Measurements from ENCODE around the gene CAPN9. TPM values are rescaled to one million over a fixed set of nuclear protein-coding genes. Genes with fewer than 3 reads are reported as not detected.

Gene CAPN9
- total and polyA plus RNA-seq, 2 donors, result 0.19 to 0.46 TPM

- Histone ChIP-seq H3K27ac (ENCODE audit: low read depth in 1 of 2, low read length in 1 of 2) (no peak overlapping the region), H3K4me3 (ENCODE audit: low read length in 2 of 2) (no peak overlapping the region), H3K4me1 (ENCODE audit: control insufficient read depth in 2 of 2, insufficient read depth in 2 of 2, low read length in 2 of 2) (no peaks in the 10 kb centered on the region), H3K27me3 (ENCODE audit: control insufficient read depth in 2 of 2, insufficient read depth in 1 of 2, low read length in 1 of 2) (no peaks in the 10 kb centered on the region), H3K9me3 (ENCODE audit: control insufficient read depth in 2 of 2, insufficient read depth in 1 of 2, low read length in 1 of 2) (no peaks in the 10 kb centered on the region), H3K36me3 (ENCODE audit: control insufficient read depth in 2 of 2, insufficient read depth in 2 of 2, low read length in 1 of 2) (no peaks in the 10 kb centered on the region)
- 86% methylated on average over 1 of the region's 1 CpG for WGBS
- DNase-seq (ENCODE audit: low read depth in 6 of 9, low spot score in 9 of 9), result peak in 1 of 9 donors; percentile 2
Measured at GRCh38 chr1:230831771-230832170, 84.6 kb downstream of the CAPN9 start.

GRCh38 chr1:230832476-230832875 lies 85.3 kb downstream of the CAPN9 start:
- Histone ChIP-seq H3K4me1 (ENCODE audit: control insufficient read depth in 2 of 2, insufficient read depth in 2 of 2, low read length in 2 of 2) (no peaks in the 10 kb centered on the region), H3K36me3 (ENCODE audit: control insufficient read depth in 2 of 2, insufficient read depth in 2 of 2, low read length in 1 of 2) (no peaks in the 10 kb centered on the region), H3K27me3 (ENCODE audit: control insufficient read depth in 2 of 2, insufficient read depth in 1 of 2, low read length in 1 of 2) (no peaks in the 10 kb centered on the region), H3K27ac (ENCODE audit: low read depth in 1 of 2, low read length in 1 of 2) (no peak overlapping the region), H3K9me3 (ENCODE audit: control insufficient read depth in 2 of 2, insufficient read depth in 1 of 2, low read length in 1 of 2) (no peaks in the 10 kb centered on the region), H3K4me3 (ENCODE audit: low read length in 2 of 2) (no peak overlapping the region)
- no peak for DNase-seq (ENCODE audit: low read depth in 6 of 9, low spot score in 9 of 9)
- 92% methylated on average over 1 of the region's 1 CpG for WGBS

DNA sequence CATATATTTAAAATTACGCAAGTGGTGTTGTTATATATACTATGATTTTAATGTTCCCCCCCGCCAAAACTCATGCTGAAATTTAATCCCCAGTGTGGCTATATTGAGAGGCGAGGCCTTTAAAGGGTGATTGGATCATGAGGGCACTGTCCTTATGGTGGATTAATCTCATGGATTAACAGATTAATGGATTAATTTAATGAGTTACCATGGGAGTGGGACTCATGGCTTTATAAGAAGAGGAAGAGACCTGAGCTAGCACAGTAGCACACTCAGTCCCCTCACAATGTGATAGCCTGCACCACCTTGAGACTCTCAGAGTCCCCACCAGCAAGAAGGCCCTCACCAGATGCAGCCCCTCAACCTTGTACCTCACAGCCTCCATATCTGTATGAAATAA lies 86.3 kb downstream of the CAPN9 start:
- H3K9me3 ChIP-seq (ENCODE audit: control insufficient read depth in 2 of 2, insufficient read depth in 1 of 2, low read length in 1 of 2), result no peaks in the 10 kb centered on the region
- no peak overlapping the region for H3K4me3 ChIP-seq (ENCODE audit: low read length in 2 of 2)
- no peaks in the 10 kb centered on the region for H3K27me3 ChIP-seq (ENCODE audit: control insufficient read depth in 2 of 2, insufficient read depth in 1 of 2, low read length in 1 of 2)
- no peaks in the 10 kb centered on the region for H3K36me3 ChIP-seq (ENCODE audit: control insufficient read depth in 2 of 2, insufficient read depth in 2 of 2, low read length in 1 of 2)
- no peaks in the 10 kb centered on the region for H3K4me1 ChIP-seq (ENCODE audit: control insufficient read depth in 2 of 2, insufficient read depth in 2 of 2, low read length in 2 of 2)
- no peak for DNase-seq (ENCODE audit: low read depth in 6 of 9, low spot score in 9 of 9)
- H3K27ac ChIP-seq (ENCODE audit: low read depth in 1 of 2, low read length in 1 of 2), result no peak overlapping the region
- WGBS, result 98% methylated on average over 3 of the region's 3 CpGs

GRCh38 chr1:230834292-230834691 lies 87.1 kb downstream of the CAPN9 start:
- no peak for DNase-seq (ENCODE audit: low read depth in 6 of 9, low spot score in 9 of 9)

GRCh38 chr1:230836347-230836746 lies 89.2 kb downstream of the CAPN9 start:
- Histone ChIP-seq H3K36me3 (ENCODE audit: control insufficient read depth in 2 of 2, insufficient read depth in 2 of 2, low read length in 1 of 2) (no peaks in the 10 kb centered on the region), H3K27me3 (ENCODE audit: control insufficient read depth in 2 of 2, insufficient read depth in 1 of 2, low read length in 1 of 2) (no peaks in the 10 kb centered on the region), H3K27ac (ENCODE audit: low read depth in 1 of 2, low read length in 1 of 2) (no peak overlapping the region), H3K4me3 (ENCODE audit: low read length in 2 of 2) (no peak overlapping the region), H3K4me1 (ENCODE audit: control insufficient read depth in 2 of 2, insufficient read depth in 2 of 2, low read length in 2 of 2) (no peaks in the 10 kb centered on the region), H3K9me3 (ENCODE audit: control insufficient read depth in 2 of 2, insufficient read depth in 1 of 2, low read length in 1 of 2) (no peaks in the 10 kb centered on the region)
- no peak for DNase-seq (ENCODE audit: low read depth in 6 of 9, low spot score in 9 of 9)
- 97% methylated on average over 5 of the region's 5 CpGs for WGBS

More at GRCh38 chr1:230834292-230834691, 87.1 kb downstream of the CAPN9 start:
- 80% methylated on average over 3 of the region's 3 CpGs for WGBS
- no peak overlapping the region for H3K27ac ChIP-seq (ENCODE audit: low read depth in 1 of 2, low read length in 1 of 2)
- no peaks in the 10 kb centered on the region for H3K27me3 ChIP-seq (ENCODE audit: control insufficient read depth in 2 of 2, insufficient read depth in 1 of 2, low read length in 1 of 2)
- no peaks in the 10 kb centered on the region for H3K9me3 ChIP-seq (ENCODE audit: control insufficient read depth in 2 of 2, insufficient read depth in 1 of 2, low read length in 1 of 2)
- H3K36me3 ChIP-seq (ENCODE audit: control insufficient read depth in 2 of 2, insufficient read depth in 2 of 2, low read length in 1 of 2), result no peaks in the 10 kb centered on the region
- H3K4me3 ChIP-seq (ENCODE audit: low read length in 2 of 2), result no peak overlapping the region
- no peaks in the 10 kb centered on the region for H3K4me1 ChIP-seq (ENCODE audit: control insufficient read depth in 2 of 2, insufficient read depth in 2 of 2, low read length in 2 of 2)

DNA sequence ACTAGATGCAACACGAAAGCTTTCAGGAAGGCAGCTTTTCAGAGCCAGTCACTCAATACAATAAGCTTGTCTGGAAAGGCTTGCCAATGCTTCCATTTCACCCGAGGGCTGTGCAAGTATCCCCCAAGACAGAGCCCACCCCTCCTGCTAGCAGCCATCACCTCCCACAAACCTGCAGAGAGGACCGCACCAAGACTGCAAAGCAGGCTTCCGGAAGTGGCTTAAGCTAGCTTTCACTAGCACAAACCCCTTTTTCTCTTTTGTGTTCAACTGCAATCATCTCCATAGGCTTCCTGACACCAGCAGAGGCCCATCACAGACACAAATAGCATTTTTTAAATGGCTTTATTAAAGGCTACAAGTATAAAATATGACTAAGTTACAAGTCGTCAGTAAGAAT lies 89.6 kb downstream of the CAPN9 start:
- Histone ChIP-seq H3K4me3 (ENCODE audit: low read length in 2 of 2) (no peak overlapping the region), H3K9me3 (ENCODE audit: control insufficient read depth in 2 of 2, insufficient read depth in 1 of 2, low read length in 1 of 2) (no peaks in the 10 kb centered on the region), H3K36me3 (ENCODE audit: control insufficient read depth in 2 of 2, insufficient read depth in 2 of 2, low read length in 1 of 2) (no peaks in the 10 kb centered on the region), H3K4me1 (ENCODE audit: control insufficient read depth in 2 of 2, insufficient read depth in 2 of 2, low read length in 2 of 2) (no peaks in the 10 kb centered on the region), H3K27ac (ENCODE audit: low read depth in 1 of 2, low read length in 1 of 2) (no peak overlapping the region), H3K27me3 (ENCODE audit: control insufficient read depth in 2 of 2, insufficient read depth in 1 of 2, low read length in 1 of 2) (no peaks in the 10 kb centered on the region)
- 96% methylated on average over 5 of the region's 5 CpGs for WGBS
- no peak for DNase-seq (ENCODE audit: low read depth in 6 of 9, low spot score in 9 of 9)

DNA sequence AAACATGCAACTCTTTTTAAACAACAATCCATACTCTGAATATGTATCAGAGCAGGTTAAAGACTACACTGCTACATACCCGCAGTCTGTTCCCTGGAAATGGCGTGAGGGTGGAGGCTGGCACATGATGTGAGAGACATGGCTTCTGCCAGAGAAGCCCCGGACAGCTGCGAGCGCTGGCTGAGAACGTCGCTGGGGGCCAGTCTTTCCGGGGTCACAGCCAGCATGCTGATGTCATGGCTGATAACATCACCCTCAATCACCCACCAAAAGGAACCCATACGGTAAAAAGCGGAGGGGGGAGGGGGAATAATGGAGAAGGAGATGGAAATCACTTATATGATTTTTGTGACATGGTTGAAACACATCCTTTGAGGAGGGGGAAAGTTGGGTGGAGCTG lies 92.0 kb downstream of the CAPN9 start:
- DNase-seq (ENCODE audit: low read depth in 6 of 9, low spot score in 9 of 9), result no peak
- Histone ChIP-seq H3K4me3 (ENCODE audit: low read length in 2 of 2) (no peak overlapping the region), H3K36me3 (ENCODE audit: control insufficient read depth in 2 of 2, insufficient read depth in 2 of 2, low read length in 1 of 2) (no peaks in the 10 kb centered on the region)

DNA sequence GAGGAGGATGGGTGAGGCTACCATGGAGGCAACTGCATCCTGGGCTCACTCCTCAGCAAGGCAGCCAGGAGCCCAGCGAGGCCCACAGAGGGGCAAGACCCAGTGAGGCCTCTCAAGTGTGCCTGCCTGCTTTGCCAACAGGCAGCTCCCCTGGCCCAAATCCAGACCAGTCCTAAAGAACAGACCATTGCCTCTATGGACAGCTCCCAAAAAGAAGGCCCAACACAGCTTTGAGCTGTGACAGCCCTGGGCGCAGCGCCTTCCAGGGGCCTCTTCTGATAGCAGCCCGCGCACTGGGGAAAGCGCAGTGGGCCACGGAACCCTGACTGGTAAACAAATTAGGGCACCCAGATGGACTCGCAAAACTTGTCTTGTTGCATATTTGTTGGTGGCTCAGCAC lies 95.6 kb downstream of the CAPN9 start:
- no peaks in the 10 kb centered on the region for H3K27me3 ChIP-seq (ENCODE audit: control insufficient read depth in 2 of 2, insufficient read depth in 1 of 2, low read length in 1 of 2)
- peaks cover 0 to 2% of the 10 kb centered on the region in 2 donors for H3K4me1 ChIP-seq (ENCODE audit: control insufficient read depth in 2 of 2, insufficient read depth in 2 of 2, low read length in 2 of 2)
- no peaks in the 10 kb centered on the region for H3K36me3 ChIP-seq (ENCODE audit: control insufficient read depth in 2 of 2, insufficient read depth in 2 of 2, low read length in 1 of 2)
- no peak overlapping the region for H3K4me3 ChIP-seq (ENCODE audit: low read length in 2 of 2)
- 97% methylated on average over 8 of the region's 8 CpGs for WGBS
- no peak overlapping the region for H3K27ac ChIP-seq (ENCODE audit: low read depth in 1 of 2, low read length in 1 of 2)
- no peak for DNase-seq (ENCODE audit: low read depth in 6 of 9, low spot score in 9 of 9)
- no peaks in the 10 kb centered on the region for H3K9me3 ChIP-seq (ENCODE audit: control insufficient read depth in 2 of 2, insufficient read depth in 1 of 2, low read length in 1 of 2)

More for the DNA sequence above, 92.0 kb downstream of the CAPN9 start:
- no peaks in the 10 kb centered on the region for H3K27me3 ChIP-seq (ENCODE audit: control insufficient read depth in 2 of 2, insufficient read depth in 1 of 2, low read length in 1 of 2)
- no peaks in the 10 kb centered on the region for H3K4me1 ChIP-seq (ENCODE audit: control insufficient read depth in 2 of 2, insufficient read depth in 2 of 2, low read length in 2 of 2)
- H3K9me3 ChIP-seq (ENCODE audit: control insufficient read depth in 2 of 2, insufficient read depth in 1 of 2, low read length in 1 of 2), result no peaks in the 10 kb centered on the region
- WGBS, result 95% methylated on average over 10 of the region's 10 CpGs
- H3K27ac ChIP-seq (ENCODE audit: low read depth in 1 of 2, low read length in 1 of 2), result no peak overlapping the region

GRCh38 chr1:230843503-230844309 lies 96.5 kb downstream of the CAPN9 start:
- Histone ChIP-seq H3K4me1 (ENCODE audit: control insufficient read depth in 2 of 2, insufficient read depth in 2 of 2, low read length in 2 of 2) (peaks cover 0 to 3% of the 10 kb centered on the region in 2 donors), H3K36me3 (ENCODE audit: control insufficient read depth in 2 of 2, insufficient read depth in 2 of 2, low read length in 1 of 2) (no peaks in the 10 kb centered on the region), H3K9me3 (ENCODE audit: control insufficient read depth in 2 of 2, insufficient read depth in 1 of 2, low read length in 1 of 2) (no peaks in the 10 kb centered on the region), H3K4me3 (ENCODE audit: low read length in 2 of 2) (no peak overlapping the region), H3K27ac (ENCODE audit: low read depth in 1 of 2, low read length in 1 of 2) (no peak overlapping the region), H3K27me3 (ENCODE audit: control insufficient read depth in 2 of 2, insufficient read depth in 1 of 2, low read length in 1 of 2) (no peaks in the 10 kb centered on the region)
- no peak for DNase-seq (ENCODE audit: low read depth in 6 of 9, low spot score in 9 of 9)
- WGBS, result 97% methylated on average over 28 of the region's 28 CpGs
